AG09309 (cell line): ENCODE measurements around the gene ANG.
"Not testable (repeated sequence)": the region's sequence is repeated elsewhere in the genome, so short reads cannot be mapped to it uniquely, and the experiment has no call there.

ENCODE experiments used
- DNase-seq: peaks from one replicate; pipeline ENCODE4 v3.0.0-alpha.2; 2010; ENCODE audit warnings: low read depth
- H3K4me3 ChIP-seq: 2 replicates; pipeline ENCODE4 v1.5.1; 2011; ENCODE audit warnings: mild to moderate bottlenecking, low read depth, low read length, moderate library complexity; ENCODE audit not compliant: control insufficient read depth
- CTCF ChIP-seq: IDR thresholded peaks from 2 replicates; pipeline ENCODE4 v1.5.1; 2011; ENCODE audit warnings: mild to moderate bottlenecking, low read depth, low read length, inconsistent platforms; ENCODE audit not compliant: insufficient read depth, control insufficient read depth; ENCODE audit errors: missing control alignments

ANG gene

GRCh38 chr14:20712904-20713303 lies 24.3 kb downstream of the ANG start:
- no peak overlapping the region for H3K4me3 ChIP-seq
- no peak for TF ChIP-seq CTCF
- no peak for DNase-seq

- H3K4me3 ChIP-seq, result no peak overlapping the region
- TF ChIP-seq CTCF, result no peak
- peak; percentile 21 for DNase-seq
These were observed 26.2 kb downstream of the ANG start for GRCh38 chr14:20714593-20715250.

- no peak for DNase-seq
- TF ChIP-seq CTCF, result no peak
- no peak overlapping the region for H3K4me3 ChIP-seq
These were observed 31.2 kb downstream of the ANG start for GRCh38 chr14:20719777-20720176.

GRCh38 chr14:20720741-20721140 lies 32.2 kb downstream of the ANG start:
- no peak for TF ChIP-seq CTCF
- H3K4me3 ChIP-seq, result no peak overlapping the region

GRCh38 chr14:20722016-20722415 lies 33.5 kb downstream of the ANG start:
- no peak for TF ChIP-seq CTCF
- no peak for DNase-seq
- no peak overlapping the region for H3K4me3 ChIP-seq

More at GRCh38 chr14:20720741-20721140, 32.2 kb downstream of the ANG start:
- DNase-seq, result no peak

GRCh38 chr14:20723488-20723887 lies 34.9 kb downstream of the ANG start:
- H3K4me3 ChIP-seq, result no peak overlapping the region
- no peak for TF ChIP-seq CTCF
- no peak for DNase-seq

- H3K4me3 ChIP-seq, DNase-seq: not testable (repeated sequence)
These were observed 37.6 kb downstream of the ANG start for GRCh38 chr14:20726121-20726520.
